Activated CD4-positive, alpha-beta T cell treated with anti-CD3 and anti-CD28 coated beads for 36 hours (primary cell): ENCODE data around the gene SSUH2. TPM values are rescaled to one million over a fixed set of nuclear protein-coding genes. Genes with fewer than 3 reads are reported as not detected.
"Not testable (repeated sequence)": the region's sequence is repeated elsewhere in the genome, so short reads cannot be mapped to it uniquely, and the experiment has no call there.

ENCODE experiments used
- ATAC-seq: fragments of 200-7000 bp; cut with Tn5 transposase; one replicate; pipeline ENCODE4 v1.10.0; 2021; ENCODE audit warnings: mild to moderate bottlenecking, moderate library complexity
- CTCF ChIA-PET: fragments of 350-600 bp; sonication (Branson Sonifier 250); formaldehyde crosslinking; loops from one replicate; lab custom pipeline; 2021; ENCODE audit warnings: antibody characterized with exemption; lab: Charles Lee
- POLR2A ChIA-PET: fragments of 350-600 bp; sonication (Branson Sonifier 250); formaldehyde crosslinking; loops from one replicate; lab custom pipeline; 2021; ENCODE audit warnings: antibody characterized with exemption, inconsistent platforms; lab: Charles Lee
- DNase-seq: peaks from one replicate; pipeline ENCODE4 v3.0.0-alpha.2; 2020
- H3K27ac Mint-ChIP-seq: one replicate; pipeline ENCODE4 v1.8.0; 2021; ENCODE audit warnings: mixed read lengths
- H3K27me3 Mint-ChIP-seq: one replicate; pipeline ENCODE4 v1.8.0; 2021; ENCODE audit warnings: mixed read lengths
- H3K36me3 Mint-ChIP-seq: one replicate; pipeline ENCODE4 v1.8.0; 2021; ENCODE audit warnings: low read depth, mixed read lengths
- H3K4me1 Mint-ChIP-seq: one replicate; pipeline ENCODE4 v1.8.0; 2021; ENCODE audit warnings: mixed read lengths
- H3K4me3 Mint-ChIP-seq: one replicate; pipeline ENCODE4 v1.8.0; 2021; ENCODE audit warnings: mild to moderate bottlenecking, moderate library complexity, mixed read lengths
- H3K9me3 Mint-ChIP-seq: one replicate; pipeline ENCODE4 v1.8.0; 2021; ENCODE audit warnings: low read depth, mixed read lengths
- intact Hi-C, 2 experiments: fragments of 100-400 bp; cut with DNase I in 1 of 2; cut with micrococcal nuclease in 1 of 2; formaldehyde crosslinking; loops; one replicate each; pipeline versions ENCODE4 v1.14.2 to v1.15.1; 2022 to 2024; cut with DNase I, micrococcal nuclease
- total RNA-seq, 2 experiments: library from RNA; stranded (reverse); gene quantifications; one replicate each; pipeline ENCODE4 v1.2.3, GENCODE V29; 2021

Gene SSUH2
- total RNA-seq, 2 experiments from 2014 or later, result 0.09 to 0.11 TPM

DNA sequence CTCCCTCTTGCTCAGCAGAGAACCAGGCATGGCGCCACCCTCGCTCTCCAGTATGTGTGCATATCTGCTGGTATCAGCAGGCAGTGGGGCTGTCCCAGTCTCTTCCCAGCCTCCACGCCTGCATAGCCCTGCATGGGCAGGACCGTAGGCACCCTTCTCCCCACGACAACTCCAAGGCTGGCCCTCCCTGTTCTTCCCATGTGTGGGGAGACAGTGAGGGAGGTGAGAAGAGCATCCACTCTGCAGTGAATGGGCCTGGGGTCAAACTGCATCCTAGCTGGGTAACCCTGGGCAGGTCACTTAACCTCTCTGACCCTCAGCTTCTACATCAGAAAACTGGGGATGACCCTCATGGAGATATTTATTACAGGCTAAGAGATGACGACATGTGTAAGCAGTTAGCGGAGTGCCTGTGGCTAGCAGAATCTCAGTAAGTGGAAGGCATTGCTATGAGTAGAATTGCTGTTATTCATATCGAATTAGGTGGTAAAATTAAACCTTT lies 13.3 kb upstream of the SSUH2 start:
- ChIA-PET CTCF (no interaction called here), POLR2A (no interaction called here)
- H3K4me3 Mint-ChIP-seq, result no peak overlapping the region
- no peaks in the 10 kb centered on the region for H3K9me3 Mint-ChIP-seq
- H3K27me3 Mint-ChIP-seq, result peaks cover 20% of the 10 kb centered on the region
- H3K27ac Mint-ChIP-seq, result no peak overlapping the region
- intact Hi-C loops, result no loop called here
- no peaks in the 10 kb centered on the region for H3K36me3 Mint-ChIP-seq
- ATAC-seq (no peak), DNase-seq (no peak)
- no peaks in the 10 kb centered on the region for H3K4me1 Mint-ChIP-seq

DNA sequence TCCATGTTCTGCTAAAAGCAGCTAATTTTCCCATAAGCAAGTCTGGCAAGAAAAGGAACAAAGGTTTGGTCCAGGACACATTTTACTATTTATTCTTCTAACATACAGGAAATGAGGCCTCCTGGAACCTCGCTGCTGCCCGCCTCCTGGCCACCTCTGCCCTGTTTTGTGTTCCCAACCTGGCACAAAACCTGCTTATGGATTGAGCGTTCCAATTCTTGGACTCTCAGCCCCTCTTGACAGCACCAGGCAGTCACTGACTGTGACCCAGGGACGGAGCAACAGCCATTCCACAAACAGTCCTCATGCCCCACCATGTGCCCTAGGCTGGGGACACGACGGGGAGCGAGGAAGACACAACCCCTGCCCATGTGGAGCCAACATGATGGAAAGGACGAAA lies 11.6 kb upstream of the SSUH2 start:
- H3K27ac Mint-ChIP-seq, result no peak overlapping the region
- H3K9me3 Mint-ChIP-seq, result no peaks in the 10 kb centered on the region
- DNase-seq (no peak), ATAC-seq (no peak)
- no peaks in the 10 kb centered on the region for H3K4me1 Mint-ChIP-seq
- CTCF ChIA-PET, result no interaction called here
- H3K27me3 Mint-ChIP-seq, result peaks cover 26% of the 10 kb centered on the region
- intact Hi-C loops, result no loop called here
- no peaks in the 10 kb centered on the region for H3K36me3 Mint-ChIP-seq
- H3K4me3 Mint-ChIP-seq, result no peak overlapping the region
- POLR2A ChIA-PET, result no interaction called here

DNA sequence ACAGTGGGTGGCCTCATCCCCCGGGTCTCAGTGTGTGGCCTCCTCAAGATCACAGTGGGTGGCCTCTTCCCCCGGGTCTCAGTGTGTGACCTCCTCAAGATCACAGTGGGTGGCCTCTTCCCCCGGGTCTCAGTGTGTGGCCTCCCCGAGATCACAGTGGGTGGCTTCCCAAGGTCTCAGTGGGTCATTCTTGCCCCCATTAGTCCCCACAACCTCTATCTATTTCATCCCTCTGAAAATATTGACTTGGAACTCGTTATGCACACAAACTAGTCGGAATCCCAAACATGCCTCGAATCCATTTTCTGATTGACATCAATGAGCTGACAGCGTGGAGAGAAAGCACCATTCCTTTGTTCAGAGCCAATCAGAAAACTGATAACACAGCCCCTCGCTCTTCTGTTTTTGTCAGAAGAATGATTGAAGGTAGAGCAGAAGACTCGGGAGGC lies 10.8 kb upstream of the SSUH2 start:
- POLR2A ChIA-PET, result no interaction called here
- H3K36me3 Mint-ChIP-seq, result no peaks in the 10 kb centered on the region
- peaks cover 24% of the 10 kb centered on the region for H3K27me3 Mint-ChIP-seq
- CTCF ChIA-PET, result no interaction called here
- no peak overlapping the region for H3K4me3 Mint-ChIP-seq
- no peaks in the 10 kb centered on the region for H3K4me1 Mint-ChIP-seq
- DNase-seq (no peak), ATAC-seq (no peak)
- H3K9me3 Mint-ChIP-seq, result no peaks in the 10 kb centered on the region
- intact Hi-C loops, result no loop called here
- H3K27ac Mint-ChIP-seq, result no peak overlapping the region

DNA sequence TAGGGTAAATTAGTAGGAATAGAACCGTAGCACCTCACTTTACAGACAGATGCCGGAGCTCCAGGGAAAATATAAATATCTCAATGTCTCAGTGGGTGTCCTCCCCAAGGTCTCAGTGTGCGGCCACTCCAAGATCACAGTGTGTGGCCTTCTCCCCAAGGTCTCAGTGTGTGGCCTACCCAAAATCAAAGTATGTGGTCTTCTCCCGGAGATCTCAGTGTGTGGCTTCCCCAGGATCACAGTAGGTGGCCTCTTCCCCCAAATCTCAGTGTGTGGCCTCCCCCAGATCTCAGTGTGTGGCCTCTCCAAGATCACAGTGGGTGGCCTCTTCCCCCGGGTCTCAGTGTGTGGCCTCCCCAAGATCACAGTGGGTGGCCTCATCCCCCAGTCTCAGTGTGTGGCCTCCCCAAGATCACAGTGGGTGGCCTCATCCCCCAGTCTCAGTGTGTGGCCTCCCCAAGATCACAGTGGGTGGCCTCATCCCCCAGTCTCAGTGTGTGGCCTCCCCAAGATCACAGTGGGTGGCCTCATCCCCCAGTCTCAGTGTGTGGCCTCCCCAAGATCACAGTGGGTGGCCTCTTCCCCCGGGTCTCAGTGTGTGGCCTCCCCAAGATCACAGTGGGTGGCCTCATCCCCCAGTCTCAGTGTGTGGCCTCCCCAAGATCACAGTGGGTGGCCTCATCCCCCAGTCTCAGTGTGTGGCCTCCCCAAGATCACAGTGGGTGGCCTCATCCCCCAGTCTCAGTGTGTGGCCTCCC lies 10.2 kb upstream of the SSUH2 start:
- H3K27ac Mint-ChIP-seq, CTCF ChIA-PET, POLR2A ChIA-PET, ATAC-seq, H3K36me3 Mint-ChIP-seq, H3K9me3 Mint-ChIP-seq, H3K4me1 Mint-ChIP-seq, intact Hi-C loops, DNase-seq, H3K4me3 Mint-ChIP-seq: not testable (repeated sequence)
- H3K27me3 Mint-ChIP-seq, result peaks cover 27% of the 10 kb centered on the region

- Mint-ChIP-seq H3K36me3 (no peaks in the 10 kb centered on the region), H3K9me3 (no peaks in the 10 kb centered on the region), H3K4me1 (no peaks in the 10 kb centered on the region), H3K27me3 (peaks cover 21% of the 10 kb centered on the region), H3K4me3 (no peak overlapping the region), H3K27ac (no peak overlapping the region)
- DNase-seq, result no peak
- CTCF ChIA-PET, result no interaction called here
- POLR2A ChIA-PET, result no interaction called here
- intact Hi-C loops, result no loop called here
- no peak for ATAC-seq
These were observed 9.3 kb upstream of the SSUH2 start for GRCh38 chr3:8653800-8654408.

DNA sequence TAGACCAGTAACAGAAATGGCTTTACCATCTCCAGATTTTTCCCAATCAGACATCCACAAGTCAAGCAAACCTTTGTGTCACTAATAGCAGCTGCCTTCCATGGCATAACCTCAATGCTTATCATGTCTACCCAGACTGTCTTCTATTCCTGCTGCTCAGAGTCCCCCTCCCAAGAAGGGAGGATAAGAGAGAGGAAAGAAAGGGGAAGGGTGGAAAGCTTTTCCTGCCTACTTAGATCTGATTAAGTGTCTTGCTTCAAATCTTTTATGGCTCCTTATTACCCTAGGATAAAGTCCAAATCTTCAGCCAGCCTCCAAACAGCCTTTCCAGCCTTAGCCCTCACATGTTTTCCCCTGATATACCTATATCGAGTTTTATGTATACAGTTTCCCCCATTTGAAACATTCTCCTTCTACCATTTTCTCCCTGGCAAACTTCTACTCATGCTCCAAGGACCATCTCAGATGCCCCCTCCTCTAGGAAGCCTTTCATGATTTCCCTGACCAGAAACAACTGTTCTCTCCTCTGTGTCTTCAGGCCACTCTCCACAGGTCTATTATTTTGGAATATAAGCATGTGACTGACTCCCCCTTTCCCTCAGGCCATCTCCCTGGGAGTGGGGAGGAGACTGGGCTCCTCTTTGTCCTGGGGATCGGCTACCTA lies 7.9 kb upstream of the SSUH2 start:
- no peaks in the 10 kb centered on the region for H3K36me3 Mint-ChIP-seq
- H3K4me3 Mint-ChIP-seq, result no peak overlapping the region
- H3K9me3 Mint-ChIP-seq, result no peaks in the 10 kb centered on the region
- H3K27me3 Mint-ChIP-seq, result peaks cover 17% of the 10 kb centered on the region
- ChIA-PET POLR2A (no interaction called here), CTCF (no interaction called here)
- DNase-seq (no peak), ATAC-seq (no peak)
- H3K4me1 Mint-ChIP-seq, result no peaks in the 10 kb centered on the region
- intact Hi-C loops, result no loop called here
- H3K27ac Mint-ChIP-seq, result no peak overlapping the region

DNA sequence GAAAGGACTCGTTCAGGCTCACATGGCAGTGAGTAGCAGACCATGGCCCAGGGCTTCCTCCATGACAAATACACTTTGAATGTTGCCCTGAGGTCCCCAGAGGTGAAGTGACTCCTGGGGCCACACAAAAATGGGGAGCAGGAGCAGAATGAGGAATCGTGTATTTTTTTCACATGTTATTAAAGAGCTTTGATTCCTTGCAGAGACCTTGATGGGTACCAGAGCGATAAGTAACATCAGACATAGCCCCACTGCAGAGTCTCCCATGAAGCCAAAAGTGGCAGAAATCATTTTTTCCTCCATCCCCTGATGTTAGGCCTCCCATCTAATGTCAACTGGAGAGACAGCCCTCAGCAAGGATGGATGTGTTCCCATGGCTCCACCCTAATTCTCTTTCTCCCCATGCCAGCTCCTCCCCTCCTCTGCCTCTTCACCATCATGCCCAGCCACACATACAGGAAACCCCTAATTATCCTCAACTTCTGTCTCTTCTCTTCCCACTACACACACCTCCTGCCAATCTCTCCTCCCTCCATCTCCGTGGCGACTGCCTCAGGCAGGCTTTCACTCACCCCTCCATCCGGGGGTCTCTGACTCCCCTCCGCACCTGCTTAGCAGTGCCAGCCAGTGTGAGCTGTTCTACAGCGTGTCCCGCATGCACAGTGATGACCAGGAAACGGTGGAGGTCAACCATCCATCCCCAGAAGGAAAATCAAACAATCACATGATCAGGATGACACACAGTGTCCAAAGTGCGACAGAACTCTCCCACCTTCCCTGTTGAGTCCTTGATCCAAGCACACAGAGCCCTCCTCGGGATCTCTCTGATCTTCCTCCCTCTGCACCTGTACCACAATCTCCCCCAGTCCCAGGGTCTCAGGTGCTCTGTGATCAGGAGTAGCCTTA lies 7.1 kb upstream of the SSUH2 start:
- ATAC-seq, result no peak

GRCh38 chr3:8650583-8651416 lies 6.2 kb upstream of the SSUH2 start:
- ChIA-PET CTCF (no interaction called here), POLR2A (no interaction called here)
- Mint-ChIP-seq H3K27ac (no peak overlapping the region), H3K27me3 (peaks cover 12% of the 10 kb centered on the region), H3K4me3 (no peak overlapping the region), H3K4me1 (no peaks in the 10 kb centered on the region), H3K9me3 (no peaks in the 10 kb centered on the region), H3K36me3 (no peaks in the 10 kb centered on the region)
- DNase-seq (no peak), ATAC-seq (no peak)
- intact Hi-C loops, result no loop called here

More for the DNA sequence above, 7.1 kb upstream of the SSUH2 start:
- intact Hi-C loops, result no loop called here
- Mint-ChIP-seq H3K27me3 (peaks cover 12% of the 10 kb centered on the region), H3K4me1 (no peaks in the 10 kb centered on the region), H3K4me3 (no peak overlapping the region), H3K9me3 (no peaks in the 10 kb centered on the region), H3K36me3 (no peaks in the 10 kb centered on the region), H3K27ac (no peak overlapping the region)
- DNase-seq, result no peak
- ChIA-PET POLR2A (no interaction called here), CTCF (no interaction called here)

DNA sequence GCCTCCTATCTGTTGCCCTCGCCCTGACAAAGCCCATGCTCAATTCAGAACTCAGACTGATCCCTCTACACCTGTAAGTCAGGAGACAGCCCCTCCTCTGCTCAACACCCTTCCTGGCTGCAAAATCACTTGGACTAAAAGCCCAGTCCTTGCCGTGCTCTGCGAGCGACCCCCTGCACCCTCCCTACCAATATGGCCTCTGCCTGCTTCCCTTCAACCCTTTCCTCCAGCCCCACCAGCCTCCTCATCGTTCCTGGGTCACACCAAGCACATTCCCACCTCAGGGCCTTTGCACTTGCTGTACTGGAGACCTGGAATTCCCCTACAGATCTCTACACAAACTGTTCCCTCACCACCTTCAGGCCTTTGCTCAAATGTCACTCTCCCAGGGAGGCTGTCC lies 5.2 kb upstream of the SSUH2 start:
- no peak for ATAC-seq
- CTCF ChIA-PET, result no interaction called here
- no peak overlapping the region for H3K27ac Mint-ChIP-seq

DNA sequence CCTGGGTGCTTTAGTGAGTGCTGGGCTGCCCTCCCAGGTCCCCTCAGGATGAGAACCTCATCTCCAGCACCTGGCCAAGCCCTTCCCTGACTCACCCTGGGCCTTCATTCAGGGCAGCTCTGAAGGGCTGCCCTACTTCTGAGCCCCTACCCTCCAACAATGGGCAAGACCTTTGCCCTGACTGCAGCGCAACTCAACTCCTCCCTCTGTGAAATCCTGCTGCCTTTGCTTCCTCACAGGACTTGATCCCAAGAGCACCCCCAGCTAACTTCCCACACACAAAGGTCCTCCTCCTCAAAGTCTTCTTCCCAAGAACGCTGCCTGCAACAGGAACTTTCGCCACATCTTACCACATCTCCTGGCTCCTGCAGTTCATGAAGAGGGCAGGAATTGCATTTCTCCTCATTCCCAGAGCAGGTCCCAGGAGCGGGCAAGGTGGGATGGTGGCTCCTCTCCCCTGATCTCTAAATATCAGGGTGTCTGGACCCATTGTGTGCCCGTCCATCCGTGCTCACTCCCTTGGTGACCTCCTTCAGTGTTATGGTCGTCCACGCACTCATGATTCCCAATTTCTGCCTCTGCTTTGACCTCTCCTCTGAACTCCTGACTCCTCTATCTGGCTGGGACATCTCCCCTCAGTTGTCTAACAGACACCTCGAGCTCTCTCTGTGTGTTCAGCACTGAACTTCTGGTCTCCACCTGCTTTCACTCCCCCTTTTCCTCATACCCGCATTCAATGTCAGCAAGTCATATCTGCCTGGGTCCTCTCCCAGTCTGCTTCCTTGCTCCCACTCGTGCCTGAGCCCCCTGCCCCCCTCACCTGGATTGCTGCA lies 4.5 kb upstream of the SSUH2 start:
- ChIA-PET POLR2A (no interaction called here), CTCF (no interaction called here)
- Mint-ChIP-seq H3K27ac (no peak overlapping the region), H3K4me1 (no peaks in the 10 kb centered on the region), H3K9me3 (no peaks in the 10 kb centered on the region), H3K4me3 (no peak overlapping the region), H3K36me3 (no peaks in the 10 kb centered on the region), H3K27me3 (peaks cover 18% of the 10 kb centered on the region)
- ATAC-seq (no peak), DNase-seq (no peak)
- intact Hi-C loops, result no loop called here

More for the DNA sequence above, 5.2 kb upstream of the SSUH2 start:
- Mint-ChIP-seq H3K36me3 (no peaks in the 10 kb centered on the region), H3K4me1 (no peaks in the 10 kb centered on the region), H3K4me3 (no peak overlapping the region), H3K9me3 (no peaks in the 10 kb centered on the region), H3K27me3 (peaks cover 14% of the 10 kb centered on the region)
- POLR2A ChIA-PET, result no interaction called here
- intact Hi-C loops, result no loop called here
- DNase-seq, result no peak
